Ascending aorta (tissue), 2 donors: ENCODE results near the gene ENPP7. TPM values are rescaled to one million over a fixed set of nuclear protein-coding genes. Genes with fewer than 3 reads are reported as not detected.

Experiments
- DNase-seq, 2 donors: peaks; one replicate each; pipeline ENCODE4 v3.0.0-alpha.2; 2019; ENCODE audit warnings: low spot score in 2 of 2
- H3K27ac ChIP-seq, 2 donors: fragments of 200-600 bp; sonication (generic); one replicate each; pipeline ENCODE4 v1.5.1; 2016 to 2017; ENCODE audit warnings: mild to moderate bottlenecking in 1 of 2
- H3K27me3 ChIP-seq: fragments of 200-600 bp; sonication (generic); one replicate; pipeline ENCODE4 v1.5.1; 2017
- H3K36me3 ChIP-seq, 2 donors: fragments of 200-600 bp; sonication (generic); one replicate each; pipeline ENCODE4 v1.5.1; 2016
- H3K4me1 ChIP-seq, 2 donors: fragments of 200-600 bp; sonication (generic); one replicate each; pipeline ENCODE4 v1.5.1; 2016 to 2017; ENCODE audit warnings: mild to moderate bottlenecking in 1 of 2
- H3K4me3 ChIP-seq, 2 donors: fragments of 200-600 bp; sonication (generic); one replicate each; pipeline ENCODE4 v1.5.1; 2016 to 2017; ENCODE audit warnings: mild to moderate bottlenecking in 1 of 2
- H3K9me3 ChIP-seq, 2 donors: fragments of 200-600 bp; sonication (generic); one replicate each; pipeline ENCODE4 v1.5.1; 2016
- CTCF ChIP-seq, 3 experiments: fragments of 200-600 bp in 2 of 3; fragments of 450-650 bp in 1 of 3; sonication (generic) in 2 of 3; IDR thresholded peaks; one replicate each; pipeline ENCODE4 v1.5.1; 2016 to 2019; ENCODE audit warnings: antibody characterized with exemption in 3 of 3, mild to moderate bottlenecking in 1 of 3, moderate library complexity in 1 of 3
- intact Hi-C: fragments of 100-400 bp; cut with DNase I; formaldehyde crosslinking; loops from one replicate; pipeline ENCODE4 v1.15.1; 2023
- total RNA-seq: library from RNA; depleted of rRNA; stranded (reverse); fragments of >200 nt; gene quantifications from one replicate; pipeline ENCODE4 v1.1.0, GENCODE V29; 2016

The ENPP7 gene
- total RNA-seq, 1 donor from 2014 or later: 2.2 TPM

GRCh38 chr17:79730437-79730768 lies 340 bp upstream of the ENPP7 start:
- intact Hi-C loops: no loop called here
- no peak for DNase-seq
- H3K4me1 ChIP-seq: peaks cover 0 to 3% of the 10 kb centered on the region in 2 donors

GRCh38 chr17:79732254-79732653 lies 1.5 kb downstream of the ENPP7 start:
- Histone ChIP-seq H3K4me3 (no peak overlapping the region), H3K4me1 (peaks cover 0 to 3% of the 10 kb centered on the region in 2 donors), H3K9me3 (no peaks in the 10 kb centered on the region), H3K27me3 (no peaks in the 10 kb centered on the region), H3K27ac (no peak overlapping the region), H3K36me3 (no peaks in the 10 kb centered on the region)
- TF ChIP-seq CTCF (IDR thresholded peaks at IDR 0.05): no peak
- no peak for DNase-seq
- intact Hi-C loops: no loop called here

More at GRCh38 chr17:79730437-79730768, 340 bp upstream of the ENPP7 start:
- H3K27me3 ChIP-seq: no peaks in the 10 kb centered on the region
- no peak overlapping the region for H3K27ac ChIP-seq
- TF ChIP-seq CTCF (IDR thresholded peaks at IDR 0.05): no peak
- H3K4me3 ChIP-seq: no peak overlapping the region
- H3K9me3 ChIP-seq: no peaks in the 10 kb centered on the region
- H3K36me3 ChIP-seq: no peaks in the 10 kb centered on the region

- intact Hi-C loops: no loop called here
- DNase-seq: no peak
- no peaks in the 10 kb centered on the region for H3K9me3 ChIP-seq
- H3K4me1 ChIP-seq: peaks cover 0 to 3% of the 10 kb centered on the region in 2 donors
- H3K27ac ChIP-seq: no peak overlapping the region
- TF ChIP-seq CTCF (IDR thresholded peaks at IDR 0.05): no peak
- no peaks in the 10 kb centered on the region for H3K27me3 ChIP-seq
- H3K4me3 ChIP-seq: no peak overlapping the region
- H3K36me3 ChIP-seq: no peaks in the 10 kb centered on the region
Observed at GRCh38 chr17:79732804-79733691, 2.3 kb downstream of the ENPP7 start.

- DNase-seq: no peak
- H3K27ac ChIP-seq: no peak overlapping the region
- H3K36me3 ChIP-seq: no peaks in the 10 kb centered on the region
- no peak overlapping the region for H3K4me3 ChIP-seq
- H3K27me3 ChIP-seq: no peaks in the 10 kb centered on the region
- no peaks in the 10 kb centered on the region for H3K9me3 ChIP-seq
- H3K4me1 ChIP-seq: peaks cover 0 to 3% of the 10 kb centered on the region in 2 donors
- no peak for TF ChIP-seq CTCF (IDR thresholded peaks at IDR 0.05)
- intact Hi-C loops: no loop called here
Observed at GRCh38 chr17:79733692-79734070, 2.9 kb downstream of the ENPP7 start.

- DNase-seq: no peak
- no peak overlapping the region for H3K4me3 ChIP-seq
- H3K4me1 ChIP-seq: no peaks in the 10 kb centered on the region
- no peak for TF ChIP-seq CTCF (IDR thresholded peaks at IDR 0.05)
- H3K9me3 ChIP-seq: no peaks in the 10 kb centered on the region
- no peaks in the 10 kb centered on the region for H3K27me3 ChIP-seq
- intact Hi-C loops: no loop called here
- no peak overlapping the region for H3K27ac ChIP-seq
- no peaks in the 10 kb centered on the region for H3K36me3 ChIP-seq
Observed at GRCh38 chr17:79735096-79735495, 4.4 kb downstream of the ENPP7 start.
